K562 (cell line): ENCODE results near the gene RABGAP1L. TPM values are rescaled to one million over a fixed set of nuclear protein-coding genes. Genes with fewer than 3 reads are reported as not detected.
A peak's percentile ranks its signal among the peaks of the same experiment; 100 is the strongest.

ENCODE experiments used
- E2F6 ChIP-seq, 2 experiments: IDR thresholded peaks; 2 replicates each; pipeline ENCODE4 v1.6.1; 2011; ENCODE audit warnings: borderline replicate concordance in 1 of 2, control low read depth in 1 of 2, low read depth in 1 of 2, low read length in 1 of 2, mild to moderate bottlenecking in 1 of 2, mixed read lengths in 1 of 2, moderate library complexity in 1 of 2; ENCODE audit not compliant: insufficient read depth in 1 of 2, insufficient read length in 1 of 2, poor library complexity in 1 of 2, severe bottlenecking in 1 of 2; ENCODE audit errors: extremely low read depth in 1 of 2
- ETS1 ChIP-seq: conservative IDR thresholded peaks from 2 replicates; pipeline ENCODE4 v1.6.1; 2011; ENCODE audit warnings: low read depth, mild to moderate bottlenecking, low read length; ENCODE audit not compliant: control insufficient read depth
- MCM7 ChIP-seq, 2 experiments: fragments of 450-650 bp; IDR thresholded peaks; 2 replicates each; pipeline ENCODE4 v1.6.1; 2016 to 2018
- MEF2D ChIP-seq: conservative IDR thresholded peaks from 2 replicates; pipeline ENCODE4 v1.6.1; 2016; ENCODE audit warnings: low read depth, missing genetic modification characterization, missing compliant biosample characterization
- PTBP1 ChIP-seq: fragments of 200-400 bp; formaldehyde crosslinking; IDR thresholded peaks from 2 replicates; pipeline ENCODE4 v1.6.1; 2017; ENCODE audit warnings: low read depth, low read length
- SIRT6 ChIP-seq: IDR thresholded peaks from one replicate; pipeline ENCODE4 v1.6.1; 2012; ENCODE audit warnings: low read depth, mild to moderate bottlenecking, control low read depth, inconsistent platforms, low read length, moderate library complexity
- SMAD1 ChIP-seq: fragments of 150-350 bp; IDR thresholded peaks from 2 replicates; pipeline ENCODE4 v1.6.1; 2014; ENCODE audit warnings: low read length, low read depth; ENCODE audit not compliant: partially characterized antibody
- SRSF9 ChIP-seq: fragments of 200-400 bp; formaldehyde crosslinking; IDR thresholded peaks from 2 replicates; pipeline ENCODE4 v1.6.1; 2017; ENCODE audit warnings: low read depth, low read length, borderline replicate concordance
- USF2 ChIP-seq: sonication (generic); formaldehyde crosslinking; IDR thresholded peaks from 2 replicates; pipeline ENCODE4 v1.5.0; 2020; ENCODE audit warnings: missing genetic modification reagents
- ZBTB43 ChIP-seq: sonication (generic); formaldehyde crosslinking; IDR thresholded peaks from 2 replicates; pipeline ENCODE4 v1.8.0; 2023; ENCODE audit warnings: mild to moderate bottlenecking, missing genetic modification reagents
- ZNF316 ChIP-seq: fragments of 450-650 bp; IDR thresholded peaks from 2 replicates; pipeline ENCODE4 v1.6.1; 2016
- polyA plus RNA-seq, 8 experiments: library from polyadenylated mRNA; depleted of rRNA in 4 of 8; stranded (reverse) in 5 of 8; unstranded in 3 of 8; fragments of >200 nt; fragmentation: Nextera tagmentation in 2 of 8; fragmentation: Illumina TruSeq in 1 of 8; extraction: Ambion mirVana in 2 of 8; extraction: Trizol in 1 of 8; gene quantifications; 2 replicates each; pipeline versions ENCODE4 v1.2.1 to v1.2.3, GENCODE V29; 2011 to 2014; ENCODE audit warnings: inconsistent platforms in 1 of 8, missing spikeins in 1 of 8
- total RNA-seq, 7 experiments: library from RNA; depleted of rRNA in 6 of 7; stranded (reverse); fragments of >200 nt in 6 of 7; fragmentation: Illumina TruSeq in 2 of 7; extraction: Trizol in 2 of 7; gene quantifications; 2 replicates each; pipeline versions ENCODE4 v1.2.1 to v1.2.3, GENCODE V29; 2011 to 2021; ENCODE audit warnings: low replicate concordance in 1 of 7
- TF ChIP-seq, protein P1 (sequence below): sonication (generic); formaldehyde crosslinking; IDR thresholded peaks from 2 replicates; pipeline ENCODE4 v1.8.0; 2022; ENCODE audit warnings: mild to moderate bottlenecking, missing genetic modification reagents
- TF ChIP-seq, protein P2 (sequence below), 2 experiments: IDR thresholded peaks in 1 of 2; conservative IDR thresholded peaks in 1 of 2; 2 replicates each; pipeline ENCODE4 v1.6.1; 2016; ENCODE audit warnings: low read depth in 2 of 2, mild to moderate bottlenecking in 1 of 2, missing compliant biosample characterization in 1 of 2, missing genetic modification characterization in 1 of 2, moderate library complexity in 1 of 2

RABGAP1L gene
- total and polyA plus RNA-seq, 9 of the 15 experiments (the other 6 are each of a cell fraction or from before 2014, with no cell fraction given), result 16.5 to 44.9 (median 26.7) TPM

DNA sequence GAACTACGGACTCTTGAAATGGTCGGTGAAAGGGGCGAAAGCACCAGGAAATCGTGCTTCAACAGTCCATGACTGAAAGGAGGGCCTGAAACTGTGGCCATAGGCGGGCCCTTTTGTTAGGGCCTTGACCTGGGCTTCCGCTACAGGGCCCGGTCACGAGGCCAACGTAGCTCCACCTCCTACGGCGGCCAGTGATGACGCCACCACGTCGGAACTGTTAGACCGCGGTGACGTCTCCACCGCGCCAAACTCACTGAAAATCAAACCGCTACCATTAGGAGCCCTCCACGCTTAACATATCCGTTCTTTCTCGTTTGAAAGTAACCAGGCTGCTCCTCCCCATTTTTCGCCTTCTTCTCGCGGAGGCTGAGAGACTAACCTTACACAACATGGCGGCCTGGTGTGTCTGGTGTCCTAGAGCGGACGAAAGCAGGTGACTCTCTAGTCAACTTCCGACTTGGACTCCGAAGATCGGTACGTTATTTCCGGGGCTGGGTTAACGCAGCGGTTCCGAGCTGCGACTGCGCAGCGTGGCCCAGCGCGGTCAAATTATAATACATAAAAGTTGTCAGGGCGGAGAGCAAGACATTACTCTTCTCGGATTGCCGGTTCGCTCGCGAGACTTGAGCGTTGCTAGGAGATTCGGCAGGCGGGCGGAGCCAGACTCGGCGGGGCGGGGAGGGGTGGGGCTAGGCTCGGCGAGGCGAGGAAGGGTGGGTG, 840.1 kb downstream of the RABGAP1L start (continued):
- TF ChIP-seq SRSF9 (no peak), MEF2D (tag) (peak; percentile 87), ETS1 (no peak), PTBP1 (no peak; the same call in 1 of the 2 replicates), SMAD1 (peak; percentile 51), USF2 (CRISPR knock-in tag) (peak; percentile 97), ZNF316 (no peak), SIRT6 (no peak), ZBTB43 (CRISPR knock-in tag) (0 out of 2 replicates have a peak, but pooled peaks have one; percentile 81), MCM7 (IDR thresholded peaks at IDR 0.05) (no peak), E2F6 (IDR thresholded peaks at IDR 0.05; ENCODE audit: borderline replicate concordance in 1 of 2, extremely low read depth in 1 of 2, insufficient read depth in 1 of 2, insufficient read length in 1 of 2, low read depth in 1 of 2, low read length in 1 of 2, poor library complexity in 1 of 2, severe bottlenecking in 1 of 2) (peak; percentile 58 to 77)
- TF ChIP-seq, protein P1, sequence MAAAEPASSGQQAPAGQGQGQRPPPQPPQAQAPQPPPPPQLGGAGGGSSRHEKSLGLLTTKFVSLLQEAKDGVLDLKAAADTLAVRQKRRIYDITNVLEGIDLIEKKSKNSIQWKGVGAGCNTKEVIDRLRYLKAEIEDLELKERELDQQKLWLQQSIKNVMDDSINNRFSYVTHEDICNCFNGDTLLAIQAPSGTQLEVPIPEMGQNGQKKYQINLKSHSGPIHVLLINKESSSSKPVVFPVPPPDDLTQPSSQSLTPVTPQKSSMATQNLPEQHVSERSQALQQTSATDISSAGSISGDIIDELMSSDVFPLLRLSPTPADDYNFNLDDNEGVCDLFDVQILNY (CRISPR knock-in tag), result no peak
- TF ChIP-seq, protein P2, sequence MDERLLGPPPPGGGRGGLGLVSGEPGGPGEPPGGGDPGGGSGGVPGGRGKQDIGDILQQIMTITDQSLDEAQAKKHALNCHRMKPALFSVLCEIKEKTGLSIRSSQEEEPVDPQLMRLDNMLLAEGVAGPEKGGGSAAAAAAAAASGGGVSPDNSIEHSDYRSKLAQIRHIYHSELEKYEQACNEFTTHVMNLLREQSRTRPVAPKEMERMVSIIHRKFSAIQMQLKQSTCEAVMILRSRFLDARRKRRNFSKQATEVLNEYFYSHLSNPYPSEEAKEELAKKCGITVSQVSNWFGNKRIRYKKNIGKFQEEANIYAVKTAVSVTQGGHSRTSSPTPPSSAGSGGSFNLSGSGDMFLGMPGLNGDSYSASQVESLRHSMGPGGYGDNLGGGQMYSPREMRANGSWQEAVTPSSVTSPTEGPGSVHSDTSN (CRISPR knock-in tag; IDR thresholded peaks at IDR 0.05; ENCODE audit: low read depth), result no peak
- TF ChIP-seq, protein P2 (tag; conservative IDR thresholded peaks at IDR 0.05; ENCODE audit: low read depth), result peak; percentile 54; the same call in 1 of the 2 replicates
